HG03354 (cell line): Measurements from ENCODE around the gene IGF1.

ENCODE experiments used
- ATAC-seq: cut with Tn5 transposase; IDR thresholded peaks from one replicate; pipeline ENCODE4 v1.9.1; 2021; ENCODE audit warnings: mild to moderate bottlenecking; ENCODE audit not compliant: unreplicated experiment, poor library complexity, severe bottlenecking

IGF1 gene

GRCh38 chr12:102349079-102349478, 131.3 kb downstream of the IGF1 start:
- no peak for ATAC-seq

GRCh38 chr12:102347811-102348210, 132.6 kb downstream of the IGF1 start:
- no peak for ATAC-seq
